Measurements from ENCODE around the gene EOLA1. TPM values are rescaled to one million over a fixed set of nuclear protein-coding genes. Genes with fewer than 3 reads are reported as not detected.
"Not testable (repeated sequence)": the region's sequence is repeated elsewhere in the genome, so short reads cannot be mapped to it uniquely, and the experiment has no call there.

The EOLA1 gene
- total RNA-seq, 4 donors from 2014 or later: 3.9 to 13.4 (median 11.5) TPM

DNA sequence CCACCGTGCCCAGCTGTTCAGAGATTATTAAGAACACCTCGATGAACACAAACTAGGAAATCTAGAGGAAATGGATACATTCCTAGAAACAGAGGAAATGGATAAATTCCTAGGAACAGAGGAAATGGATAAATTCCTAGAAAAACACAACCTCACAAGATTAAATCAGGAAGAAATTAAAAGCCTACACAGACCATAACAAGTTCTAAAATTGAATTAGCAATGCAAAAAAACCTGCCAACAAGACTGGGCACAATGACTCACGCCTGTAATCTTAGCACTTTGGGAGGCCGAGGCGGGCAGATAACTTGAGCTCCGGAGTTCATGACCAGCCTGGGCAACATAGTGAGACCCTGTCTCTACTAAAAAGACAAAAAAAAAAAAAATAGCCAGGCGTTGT is 22.6 kb upstream of the EOLA1 start:
- H3K4me3 ChIP-seq (ENCODE audit: low read depth, poor library complexity, severe bottlenecking): no peak overlapping the region
- intact Hi-C loops (cut with DNase I; ENCODE audit: low total_unique reads): no loop called here
- no peak for DNase-seq (ENCODE audit: low spot score in 2 of 2)
- TF ChIP-seq, protein P1, sequence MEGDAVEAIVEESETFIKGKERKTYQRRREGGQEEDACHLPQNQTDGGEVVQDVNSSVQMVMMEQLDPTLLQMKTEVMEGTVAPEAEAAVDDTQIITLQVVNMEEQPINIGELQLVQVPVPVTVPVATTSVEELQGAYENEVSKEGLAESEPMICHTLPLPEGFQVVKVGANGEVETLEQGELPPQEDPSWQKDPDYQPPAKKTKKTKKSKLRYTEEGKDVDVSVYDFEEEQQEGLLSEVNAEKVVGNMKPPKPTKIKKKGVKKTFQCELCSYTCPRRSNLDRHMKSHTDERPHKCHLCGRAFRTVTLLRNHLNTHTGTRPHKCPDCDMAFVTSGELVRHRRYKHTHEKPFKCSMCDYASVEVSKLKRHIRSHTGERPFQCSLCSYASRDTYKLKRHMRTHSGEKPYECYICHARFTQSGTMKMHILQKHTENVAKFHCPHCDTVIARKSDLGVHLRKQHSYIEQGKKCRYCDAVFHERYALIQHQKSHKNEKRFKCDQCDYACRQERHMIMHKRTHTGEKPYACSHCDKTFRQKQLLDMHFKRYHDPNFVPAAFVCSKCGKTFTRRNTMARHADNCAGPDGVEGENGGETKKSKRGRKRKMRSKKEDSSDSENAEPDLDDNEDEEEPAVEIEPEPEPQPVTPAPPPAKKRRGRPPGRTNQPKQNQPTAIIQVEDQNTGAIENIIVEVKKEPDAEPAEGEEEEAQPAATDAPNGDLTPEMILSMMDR (IDR thresholded peaks at IDR 0.05): no peak
- 67 to 73% methylated on average over 7 of the region's 7 CpGs for WGBS, 2 donors

DNA sequence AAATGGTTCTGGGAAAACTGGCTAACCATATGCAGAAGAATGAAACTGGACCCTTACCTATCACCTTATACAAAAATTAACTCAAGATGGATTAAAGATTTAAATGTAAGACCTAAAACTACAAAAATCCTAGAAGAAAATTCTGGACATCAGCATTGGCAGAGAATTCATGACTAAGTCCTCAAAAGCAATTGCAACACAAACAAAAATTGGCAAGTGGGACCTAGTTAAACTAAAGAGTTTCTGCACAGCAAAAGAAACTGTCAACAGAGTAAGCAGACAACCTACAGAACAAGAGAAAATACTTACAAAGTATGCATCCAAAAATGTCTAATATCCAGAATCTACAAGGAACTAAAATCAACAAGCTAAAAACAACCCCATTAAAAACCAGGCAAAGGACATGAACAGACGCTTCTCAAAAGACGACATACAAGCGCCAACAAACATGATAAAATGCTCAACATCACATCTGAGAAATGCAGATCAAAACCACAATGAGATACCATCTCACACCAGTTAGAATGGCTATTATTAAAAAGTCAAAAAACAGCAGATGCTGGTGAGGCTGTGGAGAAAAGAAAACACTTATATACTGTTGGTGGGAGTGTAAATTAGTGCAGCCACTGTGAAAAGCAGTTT is 20.1 kb upstream of the EOLA1 start:
- DNase-seq (ENCODE audit: low spot score in 2 of 2); intact Hi-C loops (cut with DNase I; ENCODE audit: low total_unique reads); H3K4me3 ChIP-seq (ENCODE audit: low read depth, poor library complexity, severe bottlenecking): not testable (repeated sequence)
- 22 to 53% methylated on average over 3 of the region's 3 CpGs for WGBS, 2 donors

DNA sequence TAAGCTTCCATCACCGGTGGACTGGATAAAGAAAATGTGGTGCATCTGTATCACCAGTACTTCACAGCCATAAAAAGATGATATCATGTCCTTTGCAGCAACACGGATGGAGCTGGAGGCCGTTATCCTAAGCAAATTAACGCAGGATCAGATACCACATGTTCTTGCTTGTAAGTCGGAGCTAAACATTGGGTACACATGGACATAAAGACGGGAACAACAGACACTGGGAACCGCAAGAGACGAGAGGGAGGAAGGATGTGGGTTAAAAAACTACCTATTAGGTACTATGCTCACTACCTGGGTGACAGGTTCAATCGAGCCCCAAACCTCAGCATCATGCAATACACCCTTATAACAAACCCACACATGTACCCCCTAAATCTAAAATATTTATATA is 19.4 kb upstream of the EOLA1 start:
- intact Hi-C loops (cut with DNase I; ENCODE audit: low total_unique reads): no loop called here
- 31 to 34% methylated on average over 9 of the region's 9 CpGs for WGBS, 2 donors
- no peak overlapping the region for H3K4me3 ChIP-seq (ENCODE audit: low read depth, poor library complexity, severe bottlenecking)
- no peak for DNase-seq (ENCODE audit: low spot score in 2 of 2)
- TF ChIP-seq POLR2A (IDR thresholded peaks at IDR 0.05): no peak
- TF ChIP-seq, protein P1 (IDR thresholded peaks at IDR 0.05): no peak

DNA sequence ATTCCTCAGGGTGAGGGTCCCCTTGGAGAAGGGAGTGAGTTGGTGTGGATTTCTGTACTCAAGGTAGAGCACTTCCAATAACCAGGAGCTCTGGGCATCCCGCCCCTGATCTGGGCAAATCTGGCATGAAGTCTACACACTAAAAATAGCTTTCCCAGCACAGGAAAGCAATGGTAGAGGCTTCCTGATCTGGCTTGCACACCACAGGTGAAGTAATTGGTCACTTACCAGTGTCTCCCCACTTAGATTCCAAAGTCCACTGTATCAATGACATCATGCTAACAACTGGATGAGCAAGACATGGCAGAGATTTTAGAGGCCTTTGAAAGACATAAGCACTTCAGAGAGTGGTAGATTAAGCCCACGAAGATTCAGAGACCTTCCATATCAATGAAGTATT is 17.9 kb upstream of the EOLA1 start:
- no peak overlapping the region for H3K4me3 ChIP-seq (ENCODE audit: low read depth, poor library complexity, severe bottlenecking)
- WGBS, 2 donors: 64 to 75% methylated on average over 2 of the region's 2 CpGs
- DNase-seq (ENCODE audit: low spot score in 2 of 2): no peak
- TF ChIP-seq, protein P1 (IDR thresholded peaks at IDR 0.05): no peak
- no peak for TF ChIP-seq POLR2A (IDR thresholded peaks at IDR 0.05)
- intact Hi-C loops (cut with DNase I; ENCODE audit: low total_unique reads): no loop called here

DNA sequence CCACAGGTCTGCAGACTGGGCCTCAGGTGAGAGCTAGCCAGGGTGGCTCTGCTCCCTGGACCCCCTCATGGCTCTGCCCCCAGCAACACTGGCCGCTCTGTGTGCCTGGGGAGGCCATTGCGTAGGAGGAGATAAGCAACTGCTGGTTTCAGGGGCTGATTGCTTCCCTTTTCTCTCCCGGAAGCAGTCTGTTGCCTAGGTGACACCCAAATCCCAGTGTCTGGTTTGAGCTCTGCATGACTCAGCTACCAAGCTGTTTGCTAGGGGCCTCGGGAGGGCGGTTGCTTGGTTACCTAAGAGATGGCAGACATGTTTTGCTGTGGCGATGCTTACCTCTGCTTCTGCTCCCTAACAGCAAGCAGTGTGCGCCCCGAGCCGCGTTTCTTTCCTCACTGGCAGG is 15.4 kb upstream of the EOLA1 start:
- DNase-seq (ENCODE audit: low spot score in 2 of 2): peak in 1 of 2 donors; percentile 79
- H3K4me3 ChIP-seq (ENCODE audit: low read depth, poor library complexity, severe bottlenecking); intact Hi-C loops (cut with DNase I; ENCODE audit: low total_unique reads): not testable (repeated sequence)
- WGBS, 2 donors: 27% methylated on average over 3 of the region's 10 CpGs; no CpG with 5 or more reads in 1 of the 2 donors

DNA sequence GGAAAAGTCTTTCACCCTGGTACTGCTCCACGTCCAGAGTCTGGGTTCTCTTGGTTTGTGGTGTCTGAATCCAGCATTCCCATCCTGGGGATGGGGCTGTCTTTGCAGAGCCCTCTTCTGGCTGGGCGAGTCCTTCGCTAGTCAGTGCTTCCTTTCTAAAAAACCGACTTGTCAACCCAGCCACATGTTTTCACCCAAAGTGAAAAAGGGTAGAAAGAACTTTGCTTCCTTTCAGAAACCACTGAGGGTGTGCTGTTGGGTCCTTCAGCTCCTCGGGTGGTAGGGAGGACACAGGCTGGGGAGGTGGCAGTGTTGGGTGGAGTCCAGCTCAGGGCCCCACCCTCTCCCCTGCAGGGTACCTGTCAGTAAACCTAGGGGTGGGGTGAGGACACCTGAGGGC is 14.9 kb upstream of the EOLA1 start:
- WGBS, 2 donors: 24 to 43% methylated on average over 3 to 5 of the region's 5 CpGs
- intact Hi-C loops (cut with DNase I; ENCODE audit: low total_unique reads): not testable (repeated sequence)
- peak in 1 of 2 donors; percentile 76 for DNase-seq (ENCODE audit: low spot score in 2 of 2)

DNA sequence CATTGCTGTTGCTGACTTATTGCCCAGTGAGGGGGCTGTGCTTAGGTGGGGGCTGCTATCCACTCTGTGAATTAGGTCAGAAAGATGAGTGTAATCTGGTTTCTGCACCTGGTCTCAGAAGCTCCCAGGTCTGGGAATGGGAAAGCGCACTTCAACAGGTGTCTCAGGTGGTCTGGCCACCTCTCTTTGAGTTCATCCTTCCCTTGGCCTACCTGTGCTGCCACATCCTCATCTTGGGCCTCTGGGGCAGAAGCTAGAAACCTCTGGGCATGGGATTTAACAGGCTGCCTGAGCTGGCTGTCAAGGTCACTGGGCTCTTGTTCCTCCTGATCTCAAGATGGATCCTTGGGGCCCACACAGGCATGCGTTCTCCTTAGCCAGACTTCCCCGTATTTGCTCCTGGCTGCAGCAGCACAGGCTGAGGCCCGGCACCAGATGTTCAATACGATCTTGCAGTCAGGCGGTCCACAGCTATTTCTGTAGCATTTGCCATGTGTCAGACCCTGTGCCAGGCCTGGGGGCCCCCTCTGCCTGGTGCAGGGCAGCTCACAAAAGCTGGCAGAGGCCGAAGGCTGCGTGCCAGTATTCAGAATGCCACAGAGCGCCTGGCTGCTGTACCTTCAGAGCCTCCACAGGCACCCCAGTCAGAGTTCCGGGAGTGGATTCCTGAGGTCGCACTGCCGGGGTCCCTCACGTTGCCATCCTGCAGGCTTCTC is 14.3 kb upstream of the EOLA1 start:
- intact Hi-C loops (cut with DNase I; ENCODE audit: low total_unique reads); H3K4me3 ChIP-seq (ENCODE audit: low read depth, poor library complexity, severe bottlenecking): not testable (repeated sequence)
- DNase-seq (ENCODE audit: low spot score in 2 of 2): peak in 1 of 2 donors; percentile 68
- WGBS, 2 donors: 49 to 74% methylated on average over 6 of the region's 13 CpGs

More for the DNA sequence above, 14.9 kb upstream of the EOLA1 start:
- not testable (repeated sequence) for H3K4me3 ChIP-seq (ENCODE audit: low read depth, poor library complexity, severe bottlenecking)

DNA sequence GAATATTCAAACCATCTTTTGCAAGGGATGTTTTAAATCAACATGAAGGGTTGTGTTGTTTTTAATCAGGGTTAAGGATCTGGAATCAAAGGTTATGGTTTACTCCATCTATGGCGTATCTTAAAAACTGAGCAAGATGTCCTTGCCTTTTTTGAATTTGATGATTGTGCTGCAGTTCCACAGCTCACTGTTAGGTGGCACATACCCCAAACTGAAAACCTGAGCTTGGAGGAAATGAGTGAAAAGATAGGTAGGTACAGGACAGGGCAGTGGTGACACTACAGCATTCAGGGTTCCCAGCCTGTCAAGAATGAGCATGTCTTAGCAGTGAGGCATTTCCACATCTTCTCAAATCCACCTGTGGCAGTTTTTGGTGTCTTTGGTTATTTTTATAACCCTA is 13.1 kb upstream of the EOLA1 start:
- DNase-seq (ENCODE audit: low spot score in 2 of 2): peak in 1 of 2 donors; percentile 15
- intact Hi-C loops (cut with DNase I; ENCODE audit: low total_unique reads): no loop called here
- H3K4me3 ChIP-seq (ENCODE audit: low read depth, poor library complexity, severe bottlenecking): no peak overlapping the region
- 25 to 53% methylated on average over 1 of the region's 1 CpG for WGBS, 2 donors
- TF ChIP-seq POLR2A (IDR thresholded peaks at IDR 0.05): no peak
- TF ChIP-seq, protein P1 (IDR thresholded peaks at IDR 0.05): no peak
